Jurkat, Clone E6-1 (cell line): Measurements from ENCODE around the gene PDE4D.
"Not testable (repeated sequence)": the region's sequence is repeated elsewhere in the genome, so short reads cannot be mapped to it uniquely, and the experiment has no call there.

ENCODE experiments used
- DNase-seq: peaks from one replicate; pipeline ENCODE4 v3.0.0-alpha.2; 2011; ENCODE audit warnings: low read depth, low spot score
- H3K4me3 ChIP-seq: 2 replicates; pipeline ENCODE4 v1.5.1; 2011; ENCODE audit warnings: mild to moderate bottlenecking, low read length, control low read depth, moderate library complexity

Gene PDE4D

DNA sequence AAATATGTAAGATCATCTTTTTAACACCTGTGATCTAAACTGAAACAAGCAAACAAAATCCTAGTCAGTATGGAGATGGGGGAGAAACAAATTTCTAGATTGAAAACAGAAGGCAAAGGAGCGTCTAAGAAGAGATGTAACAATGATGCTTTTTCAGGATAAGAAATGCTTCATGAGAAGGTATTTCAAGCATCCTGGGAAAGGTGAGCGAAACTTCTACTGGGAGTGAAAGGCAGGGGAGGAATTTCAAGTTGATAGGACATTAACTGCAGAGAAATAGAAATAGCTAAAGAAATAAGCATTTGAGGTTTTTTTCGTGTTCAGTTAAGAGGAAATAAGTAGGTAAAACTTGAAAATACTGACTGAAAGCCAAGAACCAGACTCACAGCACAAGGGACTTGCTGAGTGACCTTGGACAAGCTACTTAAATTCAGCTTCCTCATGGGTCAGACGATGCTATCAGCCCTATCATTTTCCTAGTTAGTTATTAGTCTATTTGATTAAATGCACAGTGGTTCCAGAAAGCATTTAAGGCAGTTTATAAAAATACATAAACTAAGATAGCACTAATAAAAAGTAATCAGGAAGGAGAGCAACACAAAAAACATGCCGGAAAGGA lies 406.3 kb downstream of the PDE4D start:
- H3K4me3 ChIP-seq = no peak overlapping the region
- no peak for DNase-seq

DNA sequence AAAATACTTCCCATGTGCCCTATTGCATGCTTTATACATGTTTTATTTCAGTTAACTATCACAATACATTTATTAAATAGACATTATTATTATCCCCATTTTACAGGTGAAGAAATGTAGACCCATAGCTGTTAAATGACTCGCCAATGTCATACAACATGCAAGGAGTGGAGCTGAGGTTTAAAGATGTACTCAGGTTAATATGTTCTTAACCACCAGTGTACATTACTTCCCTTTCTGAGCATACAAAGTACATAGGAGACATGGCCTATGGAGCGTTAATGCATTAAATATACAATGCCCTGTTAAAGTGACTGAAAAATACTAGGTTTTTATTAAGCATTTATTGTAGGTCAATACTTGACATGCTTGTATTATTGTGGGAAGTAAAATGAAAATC lies 407.0 kb downstream of the PDE4D start:
- no peak overlapping the region for H3K4me3 ChIP-seq
- no peak for DNase-seq

DNA sequence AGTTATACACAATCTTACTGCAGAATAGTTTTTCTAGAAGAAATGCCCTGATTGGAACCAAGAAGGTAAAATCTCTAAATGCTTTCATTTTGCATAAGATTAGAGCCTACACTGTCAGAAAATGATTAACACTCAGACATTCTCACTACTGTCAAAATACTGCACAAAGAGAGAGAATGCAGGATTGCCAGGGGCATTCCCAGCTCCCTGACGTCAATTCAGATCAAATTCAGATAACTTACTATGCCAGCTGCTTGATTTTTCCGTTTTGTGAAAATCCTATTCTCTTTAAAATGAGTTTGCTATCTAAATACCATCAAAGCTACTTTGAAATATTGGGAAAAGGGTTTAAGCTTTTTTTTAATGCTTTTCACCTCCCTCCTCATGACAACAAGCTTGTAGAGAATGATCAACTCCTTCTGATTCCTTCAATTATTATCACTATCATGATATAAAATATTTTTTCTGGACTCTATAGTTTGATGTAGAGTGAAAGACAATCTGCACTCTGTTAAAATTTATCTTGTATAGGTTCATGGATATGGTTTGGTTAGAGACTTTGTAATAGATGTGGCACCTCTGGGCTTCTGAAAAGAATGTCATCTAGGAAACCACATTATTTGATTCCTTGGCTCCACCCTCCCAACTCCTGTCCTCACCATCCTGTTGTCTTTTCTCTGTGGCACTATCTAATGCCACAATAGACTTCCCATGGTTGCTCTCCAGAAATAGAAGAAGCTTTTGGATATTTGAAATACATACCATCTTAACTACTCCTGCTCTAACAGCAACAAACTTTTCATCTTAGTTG lies 407.7 kb downstream of the PDE4D start:
- no peak overlapping the region for H3K4me3 ChIP-seq
- DNase-seq = no peak

DNA sequence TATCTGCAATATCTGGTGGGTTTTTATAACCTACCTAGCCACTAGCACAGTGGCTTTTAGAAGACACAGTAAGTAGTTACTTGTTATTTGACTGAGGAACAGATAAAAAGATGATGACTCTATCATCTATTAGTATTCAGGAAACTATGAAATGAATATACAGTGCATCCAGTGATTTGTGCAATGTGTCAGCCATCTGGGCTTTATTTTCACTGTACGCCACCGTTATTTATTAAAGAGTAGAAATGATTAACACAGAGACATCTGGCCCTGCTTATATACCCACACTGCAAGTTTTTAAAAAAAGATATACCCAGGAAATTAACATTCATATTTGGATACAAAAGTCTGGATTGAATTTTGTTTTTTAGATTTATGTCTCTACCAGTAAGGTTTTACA lies 408.4 kb downstream of the PDE4D start:
- no peak for DNase-seq

DNA sequence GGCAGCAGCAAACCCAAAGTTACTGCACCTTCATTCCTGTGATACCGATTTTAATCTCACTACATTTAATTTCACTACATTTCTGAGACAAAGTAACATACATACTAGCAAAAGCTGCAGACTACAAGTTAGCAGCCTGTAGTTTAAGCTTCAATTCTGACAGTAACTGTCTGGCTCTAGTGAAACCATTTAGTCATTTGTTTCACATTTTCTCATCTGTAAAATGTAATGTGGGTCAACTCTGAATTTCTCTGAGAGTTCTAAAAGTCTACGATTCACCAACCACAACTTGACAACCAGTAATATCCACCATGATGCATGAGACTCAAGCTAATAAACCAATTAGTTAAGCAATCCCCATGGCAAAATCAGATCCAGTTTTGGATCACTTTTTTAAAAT lies 408.9 kb downstream of the PDE4D start:
- no peak overlapping the region for H3K4me3 ChIP-seq

More for the DNA sequence above, 408.4 kb downstream of the PDE4D start:
- H3K4me3 ChIP-seq = no peak overlapping the region

DNA sequence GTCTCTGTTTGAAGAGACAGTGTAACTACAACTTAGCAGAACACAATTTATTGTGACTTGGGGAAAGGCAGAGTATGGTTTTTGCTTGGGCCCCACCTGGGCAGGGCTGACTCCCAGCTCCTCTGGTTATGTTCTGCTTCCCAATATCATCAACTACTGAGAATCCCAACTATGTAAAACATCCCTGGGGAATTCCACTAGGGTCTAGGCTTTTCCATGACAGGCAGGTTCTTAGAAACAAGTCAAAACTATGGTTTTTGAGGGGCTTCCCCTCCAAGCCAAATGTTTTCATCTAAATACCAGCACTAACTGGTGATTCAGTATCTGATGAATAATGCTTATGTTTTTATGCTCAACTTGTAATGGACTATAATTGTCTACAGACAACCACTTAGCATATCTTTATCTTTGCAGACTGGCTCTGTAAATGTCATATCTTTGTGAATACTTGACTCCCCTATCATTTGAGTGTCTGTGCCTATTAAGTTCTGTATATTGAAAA lies 409.5 kb downstream of the PDE4D start:
- DNase-seq = no peak
- no peak overlapping the region for H3K4me3 ChIP-seq

More for the DNA sequence above, 408.9 kb downstream of the PDE4D start:
- no peak for DNase-seq

DNA sequence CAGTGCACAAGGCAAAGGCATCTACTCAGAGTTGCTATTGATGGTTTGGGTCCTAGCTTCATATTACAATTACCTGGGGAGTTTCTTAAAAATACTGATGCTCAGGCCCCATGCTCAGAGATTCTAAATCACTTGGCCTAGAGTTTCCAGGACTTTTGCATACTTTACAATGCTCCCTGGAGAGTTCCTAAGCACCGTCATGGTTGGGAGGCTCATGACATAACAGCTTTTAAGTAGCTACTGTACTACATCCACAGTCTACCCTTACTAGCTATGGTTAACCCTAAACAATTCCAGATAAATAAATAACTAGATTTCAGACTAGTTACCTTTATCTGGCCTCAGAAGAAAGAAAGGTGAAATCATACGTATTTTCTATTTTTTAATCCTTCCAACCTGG lies 414.4 kb downstream of the PDE4D start:
- no peak overlapping the region for H3K4me3 ChIP-seq
- DNase-seq = no peak

DNA sequence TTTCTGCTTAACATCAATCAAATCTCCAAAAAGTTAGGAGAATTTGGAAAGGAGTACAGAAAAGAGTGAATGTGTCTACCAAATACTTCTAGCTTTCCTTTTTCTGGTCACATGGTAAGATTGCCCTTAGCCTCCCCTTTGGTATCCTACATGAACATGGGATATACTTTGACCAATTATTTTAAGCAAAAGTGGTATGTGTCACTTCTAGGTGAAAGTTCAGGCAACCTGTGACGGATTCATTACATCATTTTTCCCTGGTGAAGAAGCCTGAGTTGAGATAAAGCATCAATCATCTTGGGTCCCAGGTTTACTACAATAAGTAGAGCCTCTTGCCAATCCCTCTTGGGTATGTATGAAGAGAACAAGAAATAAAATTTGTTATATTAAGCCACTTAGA lies 419.2 kb downstream of the PDE4D start:
- no peak overlapping the region for H3K4me3 ChIP-seq
- DNase-seq = no peak

DNA sequence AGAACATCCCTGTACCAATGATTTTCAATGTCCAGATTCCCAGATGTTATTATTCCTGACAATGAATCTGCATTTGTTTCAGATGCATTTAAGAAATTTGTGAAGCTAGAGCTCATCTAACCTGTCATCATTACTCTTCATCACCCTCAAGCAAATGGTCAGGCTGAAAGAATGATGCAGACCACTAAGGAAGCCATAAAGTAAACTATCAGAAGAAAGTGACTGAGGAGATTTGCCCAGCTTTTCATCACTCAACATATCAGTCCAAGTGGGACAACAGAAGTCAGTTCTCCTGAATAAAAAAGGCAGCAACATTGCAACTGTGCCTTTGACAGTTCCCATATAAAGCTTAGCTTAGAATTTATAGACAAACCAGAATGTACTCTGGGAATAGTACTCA lies 419.9 kb downstream of the PDE4D start:
- H3K4me3 ChIP-seq = no peak overlapping the region
- no peak for DNase-seq

DNA sequence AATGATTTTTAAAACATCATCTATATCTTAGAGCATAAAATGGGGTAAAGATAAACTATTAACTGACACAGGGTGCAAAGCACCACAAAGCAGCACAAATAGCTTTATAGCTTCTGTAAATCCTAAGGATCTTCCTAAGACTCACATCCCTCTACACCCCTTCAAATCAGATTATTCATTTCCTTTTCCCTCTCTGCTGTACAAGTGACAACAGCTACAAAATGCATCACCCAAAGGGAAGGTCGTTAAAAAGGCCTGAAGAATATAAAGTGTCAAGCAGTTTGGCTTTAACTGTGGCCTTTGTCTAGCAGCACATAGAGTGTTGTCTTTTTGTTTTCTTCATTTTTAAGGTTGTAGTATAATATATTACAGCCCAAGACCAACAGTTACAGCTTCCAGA lies 422.1 kb downstream of the PDE4D start:
- DNase-seq = no peak
- no peak overlapping the region for H3K4me3 ChIP-seq

DNA sequence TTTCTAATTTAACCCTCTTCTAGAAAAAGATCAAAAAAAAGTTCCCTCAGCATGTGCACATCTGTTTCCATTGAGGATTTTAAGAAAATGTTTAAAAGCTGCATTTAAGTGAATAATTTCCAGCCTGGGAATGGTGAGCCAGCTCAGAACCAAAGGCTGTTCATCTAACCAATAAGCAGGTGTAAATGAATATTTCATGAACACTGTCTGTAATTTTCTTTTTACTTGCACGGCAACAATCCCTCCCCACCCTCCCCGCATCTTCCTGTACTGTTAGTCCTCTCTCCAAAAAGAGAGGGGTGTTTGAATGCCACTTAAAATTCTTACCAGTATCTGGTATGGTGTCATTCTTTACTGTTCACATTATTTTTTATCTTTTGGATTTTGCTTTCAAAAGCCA lies 425.6 kb downstream of the PDE4D start:
- no peak overlapping the region for H3K4me3 ChIP-seq
- no peak for DNase-seq

DNA sequence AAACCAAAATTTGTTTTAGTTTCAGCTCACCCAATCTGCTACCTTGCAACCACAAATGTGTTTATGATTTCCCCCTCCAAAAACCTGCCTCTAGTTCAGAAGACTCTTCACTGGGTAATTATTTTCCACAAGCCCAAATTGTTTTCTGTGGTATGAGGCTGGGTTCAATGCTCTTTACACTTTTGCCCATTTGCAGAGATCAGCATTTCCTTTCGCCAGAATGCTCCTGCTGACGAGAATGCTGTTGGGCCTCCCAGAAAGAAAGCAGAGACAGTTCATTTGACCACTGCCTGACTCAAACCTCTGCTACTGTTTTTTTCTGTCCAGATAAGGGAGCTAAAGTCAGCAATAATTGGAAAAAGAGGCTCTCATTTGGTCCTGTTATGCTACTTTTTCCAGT lies 427.3 kb downstream of the PDE4D start:
- DNase-seq = no peak
- no peak overlapping the region for H3K4me3 ChIP-seq

DNA sequence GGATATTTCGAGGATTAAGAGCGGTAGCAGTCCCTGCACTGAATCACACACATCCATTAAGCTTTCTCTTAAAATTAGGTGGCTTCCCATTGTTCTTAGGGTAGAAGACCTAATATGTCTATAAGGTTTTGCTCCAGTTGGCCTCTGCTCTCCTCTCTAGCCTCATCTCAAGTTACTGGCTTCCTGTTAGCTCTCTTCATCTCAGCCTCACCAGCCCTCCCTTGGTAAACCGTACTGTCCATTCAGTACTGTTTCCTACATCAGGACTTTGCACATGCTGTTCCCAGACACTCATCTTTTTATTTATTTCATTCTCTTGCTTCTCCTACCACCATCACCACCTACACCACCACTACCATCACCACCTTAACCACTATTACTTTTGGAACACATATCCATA lies 428.6 kb downstream of the PDE4D start:
- no peak for DNase-seq
- H3K4me3 ChIP-seq = no peak overlapping the region

DNA sequence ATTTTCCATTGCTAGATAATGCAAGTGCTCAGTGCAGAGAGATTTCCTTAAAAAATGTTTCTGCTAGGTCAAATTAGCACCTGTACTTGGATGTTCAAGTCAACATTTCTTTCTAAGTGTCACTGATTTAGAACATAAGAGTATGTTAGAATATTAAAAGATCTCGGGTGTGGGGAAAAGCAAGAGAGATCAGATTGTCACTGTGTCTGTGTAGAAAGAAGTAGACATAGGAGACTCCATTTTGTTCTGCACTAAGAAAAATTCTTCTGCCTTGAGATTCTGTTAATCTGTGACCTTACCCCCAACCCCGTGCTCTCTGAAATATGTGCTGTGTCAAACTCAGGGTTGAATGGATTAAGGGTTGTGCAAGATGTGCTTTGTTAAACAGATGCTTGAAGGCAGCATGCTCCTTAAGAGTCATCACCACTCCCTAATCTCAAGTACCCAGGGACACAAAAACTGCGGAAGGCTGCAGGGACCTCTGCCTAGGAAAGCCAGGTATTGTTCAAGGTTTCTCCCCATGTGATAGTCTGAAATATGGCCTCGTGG lies 429.8 kb downstream of the PDE4D start:
- DNase-seq, H3K4me3 ChIP-seq: not testable (repeated sequence)

DNA sequence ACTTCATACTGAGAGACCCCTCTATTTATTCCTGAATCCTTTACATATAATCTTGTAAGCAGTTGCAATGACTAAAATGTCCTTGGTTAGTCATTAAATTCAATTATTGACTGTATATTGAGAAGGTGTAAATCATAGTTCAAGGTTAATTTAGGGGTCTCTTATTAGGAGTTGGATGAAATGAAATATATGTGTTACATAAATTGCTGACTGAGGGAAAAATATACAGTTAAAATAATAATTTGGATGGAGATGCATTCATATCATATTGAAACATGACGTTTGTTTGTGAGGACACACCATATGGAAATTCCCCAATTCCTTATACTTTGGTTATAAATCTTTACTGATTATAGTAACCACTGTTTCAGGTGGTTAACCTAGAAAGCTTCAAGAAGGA lies 430.6 kb downstream of the PDE4D start:
- no peak for DNase-seq
- H3K4me3 ChIP-seq = no peak overlapping the region

DNA sequence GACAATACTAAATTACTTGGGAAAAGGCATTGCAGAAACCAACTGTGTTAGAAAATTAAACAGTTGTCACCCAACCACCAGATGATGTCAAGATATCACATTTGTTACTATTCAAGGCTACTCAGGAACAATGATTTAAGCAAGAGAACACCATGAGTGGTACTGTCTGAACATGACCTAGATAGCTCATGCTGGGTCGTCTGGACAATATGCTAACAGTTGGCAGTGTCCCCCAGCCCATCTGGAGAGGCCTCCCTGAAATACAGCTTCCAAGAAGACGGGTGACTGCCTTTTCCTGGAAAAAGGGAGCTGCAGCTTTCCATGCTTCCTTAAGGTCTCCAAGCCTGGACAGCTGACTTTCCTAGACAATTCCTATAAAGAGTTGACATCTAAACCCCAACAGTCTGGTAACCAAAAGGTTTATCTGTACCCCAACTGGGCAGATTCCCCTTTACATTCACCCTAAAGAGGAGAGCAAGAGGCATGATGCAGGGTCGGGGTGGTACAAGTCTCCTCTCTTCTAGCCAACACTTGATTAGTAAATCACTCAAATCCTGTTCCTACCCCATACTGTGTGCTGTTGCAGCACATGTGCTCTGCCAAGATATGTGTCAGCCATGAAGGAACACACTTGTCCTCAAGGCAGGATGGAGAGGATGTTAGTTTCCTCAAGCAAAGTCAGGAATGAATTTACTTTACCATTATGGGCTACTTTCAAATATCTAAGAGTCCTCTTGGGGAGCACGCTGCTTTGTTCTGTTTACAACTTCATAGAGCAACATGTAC lies 433.0 kb downstream of the PDE4D start:
- H3K4me3 ChIP-seq = no peak overlapping the region
- no peak for DNase-seq

DNA sequence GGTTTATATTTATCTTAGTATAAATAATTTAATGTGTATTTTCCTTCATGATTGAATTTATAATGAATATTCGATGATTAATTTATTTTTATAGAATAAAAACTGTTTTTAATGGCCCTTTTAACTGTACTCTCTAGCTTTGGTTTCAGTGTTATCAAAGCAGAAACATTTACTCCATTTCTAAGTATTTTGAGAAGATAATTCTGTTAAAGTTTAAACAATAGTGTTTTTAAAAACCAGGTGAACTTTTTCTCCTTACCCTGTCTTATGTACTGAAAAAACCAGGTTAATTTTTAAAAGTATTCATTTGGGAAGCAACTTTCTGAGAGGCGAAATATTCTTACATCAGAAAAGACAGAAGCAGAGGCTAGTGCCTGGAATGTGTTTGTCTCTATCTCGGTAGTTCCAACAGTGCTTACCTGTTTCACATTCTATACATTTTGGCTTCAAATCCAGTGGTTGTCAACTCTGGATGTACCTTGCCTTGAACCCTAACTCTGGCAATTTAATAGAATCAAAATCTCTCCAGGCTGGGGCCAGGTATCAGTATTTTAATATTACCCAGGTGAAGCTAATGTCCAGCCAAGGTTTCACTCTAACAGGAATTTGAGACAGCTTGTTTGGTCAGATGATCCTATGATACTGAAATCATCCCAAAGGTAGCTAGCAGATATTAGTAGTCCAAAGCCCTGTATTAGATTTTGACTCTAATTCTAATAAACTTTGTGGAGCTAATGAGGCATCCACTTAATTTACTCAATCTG lies 434.4 kb downstream of the PDE4D start:
- no peak overlapping the region for H3K4me3 ChIP-seq
- no peak for DNase-seq

DNA sequence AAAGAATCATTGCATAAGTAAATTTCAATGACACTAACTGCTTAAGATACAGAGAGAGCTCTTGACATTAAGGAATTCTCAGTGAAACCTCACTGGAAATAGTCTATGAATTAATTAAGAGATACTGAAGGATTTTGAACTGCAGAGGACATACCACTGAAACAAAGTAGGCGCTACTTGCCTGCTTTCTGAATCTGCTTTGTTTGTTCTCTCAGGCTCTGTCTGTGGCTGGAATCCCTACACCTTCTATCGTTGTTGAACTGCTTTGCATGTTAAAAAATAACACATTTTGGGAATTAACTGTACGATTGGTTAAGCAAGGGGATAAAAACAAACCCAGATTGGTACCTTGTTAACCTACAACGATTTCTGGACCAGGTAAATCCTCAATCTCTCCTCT lies 435.2 kb downstream of the PDE4D start:
- DNase-seq = no peak

More for the DNA sequence above, 435.2 kb downstream of the PDE4D start:
- no peak overlapping the region for H3K4me3 ChIP-seq
